ENCODE results near the gene GORASP1. TPM values are rescaled to one million over a fixed set of nuclear protein-coding genes. Genes with fewer than 3 reads are reported as not detected.

GORASP1 gene
- total RNA-seq, 1 experiment from 2014 or later, result 43.6 TPM

DNA sequence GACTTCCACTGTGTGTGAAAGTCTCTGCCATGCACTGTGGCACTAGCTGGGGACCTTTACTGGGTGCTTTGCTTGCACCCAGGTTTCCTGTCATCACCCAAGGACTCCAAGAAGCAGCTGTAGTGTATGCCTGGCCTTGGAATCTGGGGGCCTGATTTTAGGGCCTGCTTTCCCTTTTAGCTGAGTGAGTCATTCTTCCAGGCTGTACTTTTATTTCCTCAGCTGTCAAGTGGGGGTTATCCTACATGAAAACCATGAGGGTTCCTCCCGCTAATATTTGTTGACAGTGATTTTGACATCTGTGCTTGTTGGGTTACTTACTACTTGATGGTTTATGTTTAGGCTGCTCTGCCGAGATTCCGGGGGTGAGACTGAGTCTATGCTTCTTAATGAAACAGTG lies 18.5 kb downstream of the GORASP1 start:
- Mint-ChIP-seq H3K9me3 (ENCODE audit: unreplicated experiment) (no peaks in the 10 kb centered on the region), H3K4me1 (ENCODE audit: low read depth, unreplicated experiment) (no peaks in the 10 kb centered on the region), H3K4me3 (ENCODE audit: unreplicated experiment) (no peak overlapping the region), H3K36me3 (ENCODE audit: insufficient read depth, unreplicated experiment) (peaks cover 27% of the 10 kb centered on the region), H3K27ac (ENCODE audit: unreplicated experiment) (no peak overlapping the region), H3K27me3 (ENCODE audit: insufficient read depth, unreplicated experiment) (no peaks in the 10 kb centered on the region)
- Histone ChIP-seq H3K27me3 (replicated peaks; ENCODE audit: control insufficient read depth, insufficient read depth, low read length) (no peaks in the 10 kb centered on the region), H3K4me3 (ENCODE audit: low read depth, low read length) (no peak overlapping the region), H3K4me1 (no peaks in the 10 kb centered on the region), H3K9me3 (no peaks in the 10 kb centered on the region), H3K36me3 (ENCODE audit: control insufficient read depth, insufficient read depth, low read length) (no peaks in the 10 kb centered on the region)
- ChIA-PET POLR2A (no interaction called here), CTCF (interaction anchor here (0.6 kb wide), 1 partner anchor 104 kb away, joined by 11 read pairs; no protein-coding TSS in a partner anchor)
- TF ChIP-seq, protein P1, sequence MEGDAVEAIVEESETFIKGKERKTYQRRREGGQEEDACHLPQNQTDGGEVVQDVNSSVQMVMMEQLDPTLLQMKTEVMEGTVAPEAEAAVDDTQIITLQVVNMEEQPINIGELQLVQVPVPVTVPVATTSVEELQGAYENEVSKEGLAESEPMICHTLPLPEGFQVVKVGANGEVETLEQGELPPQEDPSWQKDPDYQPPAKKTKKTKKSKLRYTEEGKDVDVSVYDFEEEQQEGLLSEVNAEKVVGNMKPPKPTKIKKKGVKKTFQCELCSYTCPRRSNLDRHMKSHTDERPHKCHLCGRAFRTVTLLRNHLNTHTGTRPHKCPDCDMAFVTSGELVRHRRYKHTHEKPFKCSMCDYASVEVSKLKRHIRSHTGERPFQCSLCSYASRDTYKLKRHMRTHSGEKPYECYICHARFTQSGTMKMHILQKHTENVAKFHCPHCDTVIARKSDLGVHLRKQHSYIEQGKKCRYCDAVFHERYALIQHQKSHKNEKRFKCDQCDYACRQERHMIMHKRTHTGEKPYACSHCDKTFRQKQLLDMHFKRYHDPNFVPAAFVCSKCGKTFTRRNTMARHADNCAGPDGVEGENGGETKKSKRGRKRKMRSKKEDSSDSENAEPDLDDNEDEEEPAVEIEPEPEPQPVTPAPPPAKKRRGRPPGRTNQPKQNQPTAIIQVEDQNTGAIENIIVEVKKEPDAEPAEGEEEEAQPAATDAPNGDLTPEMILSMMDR (IDR thresholded peaks at IDR 0.05; ENCODE audit: insufficient read depth in 1 of 2, low read depth in 1 of 2, low read length in 1 of 2, severe bottlenecking in 1 of 2, unreplicated experiment in 1 of 2), result no peak
- intact Hi-C loops (cut with micrococcal nuclease; ENCODE audit: unreplicated experiment), result no loop called here
- no peak for DNase-seq
- no TSS peak for BruUV-seq (replicated peaks)

DNA sequence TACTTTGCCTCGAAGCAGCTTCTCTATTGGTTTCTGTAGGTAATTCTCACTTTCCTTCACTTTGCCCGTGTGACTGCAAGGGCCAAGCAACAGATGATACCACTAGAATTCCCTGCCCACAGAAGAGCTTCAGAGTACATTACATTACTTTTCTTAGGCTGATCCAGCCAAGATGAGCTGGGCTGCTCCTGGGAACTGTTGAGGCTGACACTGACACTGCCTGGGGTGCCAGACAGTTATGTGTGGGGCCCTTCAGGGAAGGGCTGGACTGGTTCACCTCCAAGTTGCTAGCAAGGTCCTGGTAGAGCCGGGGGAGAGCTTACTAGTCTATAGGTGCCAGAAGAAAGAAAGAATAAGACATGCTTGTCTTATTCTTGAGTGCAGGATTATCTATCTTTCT lies 19.0 kb downstream of the GORASP1 start:
- POLR2A ChIA-PET, result no interaction called here
- Mint-ChIP-seq H3K4me1 (ENCODE audit: low read depth, unreplicated experiment) (no peaks in the 10 kb centered on the region), H3K36me3 (ENCODE audit: insufficient read depth, unreplicated experiment) (peaks cover 27% of the 10 kb centered on the region), H3K27me3 (ENCODE audit: insufficient read depth, unreplicated experiment) (no peaks in the 10 kb centered on the region), H3K9me3 (ENCODE audit: unreplicated experiment) (no peaks in the 10 kb centered on the region), H3K4me3 (ENCODE audit: unreplicated experiment) (no peak overlapping the region), H3K27ac (ENCODE audit: unreplicated experiment) (no peak overlapping the region)
- CTCF ChIA-PET, result interaction anchor here (0.6 kb wide), 1 partner anchor 105 kb away, joined by 11 read pairs; no protein-coding TSS in a partner anchor
- H3K4me3 ChIP-seq (ENCODE audit: low read depth, low read length), result no peak overlapping the region
- H3K9me3 ChIP-seq, result no peaks in the 10 kb centered on the region
- DNase-seq, result no peak
- TF ChIP-seq, protein P1 (IDR thresholded peaks at IDR 0.05; ENCODE audit: insufficient read depth in 1 of 2, low read depth in 1 of 2, low read length in 1 of 2, severe bottlenecking in 1 of 2, unreplicated experiment in 1 of 2), result no peak
- no peaks in the 10 kb centered on the region for H3K4me1 ChIP-seq
- no TSS peak for BruUV-seq (replicated peaks)
- no peaks in the 10 kb centered on the region for H3K27me3 ChIP-seq (replicated peaks; ENCODE audit: control insufficient read depth, insufficient read depth, low read length)
- no peaks in the 10 kb centered on the region for H3K36me3 ChIP-seq (ENCODE audit: control insufficient read depth, insufficient read depth, low read length)
- intact Hi-C loops (cut with micrococcal nuclease; ENCODE audit: unreplicated experiment), result no loop called here

DNA sequence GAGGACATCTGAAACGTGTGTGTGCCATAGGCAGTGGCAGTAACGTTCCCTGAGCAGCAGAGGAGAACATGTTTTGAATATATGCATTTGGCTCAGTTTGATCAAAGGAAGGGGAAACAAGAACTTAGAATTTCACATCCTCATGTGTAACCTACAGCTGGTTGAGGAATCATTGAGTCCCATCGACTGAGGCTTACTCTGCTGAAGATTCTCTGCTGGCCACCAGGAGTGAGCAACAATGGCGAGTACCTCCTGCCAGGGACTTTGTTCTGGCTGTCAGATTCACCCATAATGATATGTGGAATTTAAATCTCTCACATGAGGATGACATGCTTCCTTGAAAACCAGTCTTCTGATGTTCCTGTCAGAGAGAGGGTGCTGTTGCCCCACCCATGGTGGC lies 21.3 kb downstream of the GORASP1 start:
- Mint-ChIP-seq H3K4me3 (ENCODE audit: unreplicated experiment) (no peak overlapping the region), H3K27me3 (ENCODE audit: insufficient read depth, unreplicated experiment) (no peaks in the 10 kb centered on the region), H3K9me3 (ENCODE audit: unreplicated experiment) (no peaks in the 10 kb centered on the region), H3K4me1 (ENCODE audit: low read depth, unreplicated experiment) (no peaks in the 10 kb centered on the region), H3K27ac (ENCODE audit: unreplicated experiment) (no peak overlapping the region), H3K36me3 (ENCODE audit: insufficient read depth, unreplicated experiment) (peaks cover 35% of the 10 kb centered on the region)
- no peaks in the 10 kb centered on the region for H3K27me3 ChIP-seq (replicated peaks; ENCODE audit: control insufficient read depth, insufficient read depth, low read length)
- H3K4me3 ChIP-seq (ENCODE audit: low read depth, low read length), result no peak overlapping the region
- BruUV-seq (replicated peaks), result no TSS peak
- CTCF ChIA-PET, result interaction anchor here (0.9 kb wide), 1 partner anchor 202 kb away, joined by 4 read pairs; no protein-coding TSS in a partner anchor
- no peaks in the 10 kb centered on the region for H3K36me3 ChIP-seq (ENCODE audit: control insufficient read depth, insufficient read depth, low read length)
- no peak for DNase-seq
- intact Hi-C loops (cut with micrococcal nuclease; ENCODE audit: unreplicated experiment), result no loop called here
- POLR2A ChIA-PET, result no interaction called here
- H3K4me1 ChIP-seq, result no peaks in the 10 kb centered on the region
- no peaks in the 10 kb centered on the region for H3K9me3 ChIP-seq
- TF ChIP-seq, protein P1 (IDR thresholded peaks at IDR 0.05; ENCODE audit: insufficient read depth in 1 of 2, low read depth in 1 of 2, low read length in 1 of 2, severe bottlenecking in 1 of 2, unreplicated experiment in 1 of 2), result no peak

All from Caco-2 (cell line).